ENCODE data around the gene PCSK6. TPM values are rescaled to one million over a fixed set of nuclear protein-coding genes. Genes with fewer than 3 reads are reported as not detected.

The PCSK6 gene
- polyA plus RNA-seq, 1 donor from 2014 or later: 1.1 TPM

DNA sequence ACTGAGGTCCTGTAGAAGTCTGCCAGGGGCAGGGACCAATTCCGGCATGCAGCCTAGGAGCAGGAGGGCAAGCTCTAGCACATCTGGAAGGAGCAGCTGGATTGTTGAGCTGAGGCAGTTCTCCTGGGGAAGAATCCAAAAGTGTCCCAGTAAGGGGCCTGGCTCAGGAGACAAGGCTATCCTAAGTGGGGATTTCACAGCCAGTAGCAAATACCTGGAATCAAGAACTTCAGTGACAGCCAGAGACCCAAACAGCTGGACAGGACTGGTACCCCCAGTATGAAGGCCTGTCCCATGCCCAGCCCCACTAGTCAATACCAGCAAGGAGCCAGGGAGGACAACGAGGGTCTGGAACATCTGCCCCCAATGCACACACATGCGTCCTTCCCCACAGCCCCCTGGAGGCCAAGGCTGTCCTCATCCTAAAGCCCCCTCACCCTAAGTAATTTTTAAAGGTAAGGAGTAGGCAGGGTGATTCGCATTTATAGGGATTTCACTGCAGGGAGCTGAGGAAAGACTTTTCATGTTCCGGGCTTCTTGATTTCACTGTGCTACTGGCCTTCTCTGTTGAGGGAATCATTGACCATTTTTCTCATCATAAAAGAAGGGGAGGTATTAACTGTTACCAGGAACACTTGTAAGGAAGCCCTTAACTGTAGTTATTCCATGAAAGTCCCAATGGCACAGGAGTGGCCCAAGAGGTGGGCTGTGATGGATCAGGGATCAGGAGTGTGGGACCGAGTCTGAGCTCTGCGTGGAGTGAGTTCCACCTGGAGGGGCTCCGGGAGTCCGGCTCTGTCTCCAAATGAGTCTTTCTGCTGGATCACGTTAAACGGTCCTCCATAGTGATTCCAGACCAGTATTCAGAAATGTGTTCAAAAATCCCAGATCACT, 235.1 kb downstream of the PCSK6 start:
- no peak overlapping the region for H3K4me2 ChIP-seq (ENCODE audit: low read length)
- H3K79me2 ChIP-seq (replicated peaks; ENCODE audit: insufficient read depth, low read length): peaks cover 13% of the 10 kb centered on the region
- no peak overlapping the region for H3K9ac ChIP-seq (ENCODE audit: low read length)
- H3K27me3 ChIP-seq (ENCODE audit: insufficient read depth, low read depth, low read length): no peaks in the 10 kb centered on the region
- no peak overlapping the region for H2AFZ ChIP-seq (ENCODE audit: low read depth, low read length)
- H3K27ac ChIP-seq (ENCODE audit: low read length): no peak overlapping the region
- no peaks in the 10 kb centered on the region for H3K9me2 ChIP-seq (ENCODE audit: insufficient read depth, low read length)
- H4K20me1 ChIP-seq (ENCODE audit: insufficient read depth): no peaks in the 10 kb centered on the region
- H3F3A ChIP-seq (ENCODE audit: insufficient read depth, low read length, poor library complexity, severe bottlenecking): peaks cover 3% of the 10 kb centered on the region
- H3K36me3 ChIP-seq (ENCODE audit: insufficient read depth, low read length): no peaks in the 10 kb centered on the region
- H3K9me3 ChIP-seq (ENCODE audit: low read length): no peaks in the 10 kb centered on the region
- no peak for TF ChIP-seq POLR2AphosphoS5 (IDR thresholded peaks at IDR 0.05)
- TF ChIP-seq, protein P1, sequence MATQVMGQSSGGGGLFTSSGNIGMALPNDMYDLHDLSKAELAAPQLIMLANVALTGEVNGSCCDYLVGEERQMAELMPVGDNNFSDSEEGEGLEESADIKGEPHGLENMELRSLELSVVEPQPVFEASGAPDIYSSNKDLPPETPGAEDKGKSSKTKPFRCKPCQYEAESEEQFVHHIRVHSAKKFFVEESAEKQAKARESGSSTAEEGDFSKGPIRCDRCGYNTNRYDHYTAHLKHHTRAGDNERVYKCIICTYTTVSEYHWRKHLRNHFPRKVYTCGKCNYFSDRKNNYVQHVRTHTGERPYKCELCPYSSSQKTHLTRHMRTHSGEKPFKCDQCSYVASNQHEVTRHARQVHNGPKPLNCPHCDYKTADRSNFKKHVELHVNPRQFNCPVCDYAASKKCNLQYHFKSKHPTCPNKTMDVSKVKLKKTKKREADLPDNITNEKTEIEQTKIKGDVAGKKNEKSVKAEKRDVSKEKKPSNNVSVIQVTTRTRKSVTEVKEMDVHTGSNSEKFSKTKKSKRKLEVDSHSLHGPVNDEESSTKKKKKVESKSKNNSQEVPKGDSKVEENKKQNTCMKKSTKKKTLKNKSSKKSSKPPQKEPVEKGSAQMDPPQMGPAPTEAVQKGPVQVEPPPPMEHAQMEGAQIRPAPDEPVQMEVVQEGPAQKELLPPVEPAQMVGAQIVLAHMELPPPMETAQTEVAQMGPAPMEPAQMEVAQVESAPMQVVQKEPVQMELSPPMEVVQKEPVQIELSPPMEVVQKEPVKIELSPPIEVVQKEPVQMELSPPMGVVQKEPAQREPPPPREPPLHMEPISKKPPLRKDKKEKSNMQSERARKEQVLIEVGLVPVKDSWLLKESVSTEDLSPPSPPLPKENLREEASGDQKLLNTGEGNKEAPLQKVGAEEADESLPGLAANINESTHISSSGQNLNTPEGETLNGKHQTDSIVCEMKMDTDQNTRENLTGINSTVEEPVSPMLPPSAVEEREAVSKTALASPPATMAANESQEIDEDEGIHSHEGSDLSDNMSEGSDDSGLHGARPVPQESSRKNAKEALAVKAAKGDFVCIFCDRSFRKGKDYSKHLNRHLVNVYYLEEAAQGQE (IDR thresholded peaks at IDR 0.05; ENCODE audit: borderline replicate concordance): no peak
- TF ChIP-seq EP300 (conservative IDR thresholded peaks at IDR 0.05; ENCODE audit: poor library complexity, severe bottlenecking): no peak
- no peak for TF ChIP-seq TAF1 (IDR thresholded peaks at IDR 0.05; ENCODE audit: low read depth)
- TF ChIP-seq MXI1 (conservative IDR thresholded peaks at IDR 0.05; ENCODE audit: poor library complexity, severe bottlenecking): no peak
- TF ChIP-seq, protein P2, sequence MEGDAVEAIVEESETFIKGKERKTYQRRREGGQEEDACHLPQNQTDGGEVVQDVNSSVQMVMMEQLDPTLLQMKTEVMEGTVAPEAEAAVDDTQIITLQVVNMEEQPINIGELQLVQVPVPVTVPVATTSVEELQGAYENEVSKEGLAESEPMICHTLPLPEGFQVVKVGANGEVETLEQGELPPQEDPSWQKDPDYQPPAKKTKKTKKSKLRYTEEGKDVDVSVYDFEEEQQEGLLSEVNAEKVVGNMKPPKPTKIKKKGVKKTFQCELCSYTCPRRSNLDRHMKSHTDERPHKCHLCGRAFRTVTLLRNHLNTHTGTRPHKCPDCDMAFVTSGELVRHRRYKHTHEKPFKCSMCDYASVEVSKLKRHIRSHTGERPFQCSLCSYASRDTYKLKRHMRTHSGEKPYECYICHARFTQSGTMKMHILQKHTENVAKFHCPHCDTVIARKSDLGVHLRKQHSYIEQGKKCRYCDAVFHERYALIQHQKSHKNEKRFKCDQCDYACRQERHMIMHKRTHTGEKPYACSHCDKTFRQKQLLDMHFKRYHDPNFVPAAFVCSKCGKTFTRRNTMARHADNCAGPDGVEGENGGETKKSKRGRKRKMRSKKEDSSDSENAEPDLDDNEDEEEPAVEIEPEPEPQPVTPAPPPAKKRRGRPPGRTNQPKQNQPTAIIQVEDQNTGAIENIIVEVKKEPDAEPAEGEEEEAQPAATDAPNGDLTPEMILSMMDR (IDR thresholded peaks at IDR 0.05; ENCODE audit: poor library complexity, severe bottlenecking): no peak
- TF ChIP-seq SMC3 (conservative IDR thresholded peaks at IDR 0.05; ENCODE audit: poor library complexity): no peak
- TF ChIP-seq RAD21 (conservative IDR thresholded peaks at IDR 0.05): no peak
- no peak for TF ChIP-seq EZH2 (IDR thresholded peaks at IDR 0.05; ENCODE audit: borderline replicate concordance, insufficient read depth, low read length, poor library complexity, severe bottlenecking)
- no peak overlapping the region for H3K4me3 ChIP-seq (ENCODE audit: low read length)

Other genes with a start within 250 kb of the PCSK6 start
- 16.1 and 18.1 TPM in 2 replicates for gene CHSY1, start 237.7 kb downstream of the PCSK6 start, polyA plus RNA-seq
- 128 and 136 TPM in 2 replicates for gene SELENOS, start 212.2 kb downstream of the PCSK6 start, polyA plus RNA-seq
- 34.7 and 53.6 TPM in 2 replicates for gene SNRPA1, start 194.5 kb downstream of the PCSK6 start, polyA plus RNA-seq
- 337 and 343 TPM in 2 replicates for gene TM2D3, start 162.7 kb upstream of the PCSK6 start, polyA plus RNA-seq
- 22.1 and 27.1 TPM in 2 replicates for gene TARS3, start 234.8 kb upstream of the PCSK6 start, polyA plus RNA-seq

Data from neural cell (in vitro differentiated cells).